H9 (cell line): Measurements from ENCODE around the gene FGR. TPM values are rescaled to one million over a fixed set of nuclear protein-coding genes. Genes with fewer than 3 reads are reported as not detected.

Experiments used
- DNase-seq: peaks from one replicate; pipeline ENCODE4 v3.0.0-alpha.2; 2017
- H2AFZ ChIP-seq: one replicate; pipeline ENCODE4 v1.6.1; 2013; ENCODE audit warnings: mild to moderate bottlenecking, low read length, control low read depth, moderate library complexity
- H2AK5ac ChIP-seq: 2 replicates; pipeline ENCODE4 v1.6.1; 2013; ENCODE audit warnings: low read length, control low read depth, mixed read lengths; ENCODE audit not compliant: insufficient read length
- H2BK120ac ChIP-seq: one replicate; pipeline ENCODE4 v1.6.1; 2013; ENCODE audit warnings: low read depth, mild to moderate bottlenecking, low read length, control low read depth, inconsistent platforms; ENCODE audit not compliant: poor library complexity, severe bottlenecking
- H2BK12ac ChIP-seq: 2 replicates; pipeline ENCODE4 v1.6.1; 2013; ENCODE audit warnings: low read length, control low read depth, mixed read lengths, low read depth; ENCODE audit not compliant: insufficient read length
- H2BK15ac ChIP-seq: 2 replicates; pipeline ENCODE4 v1.6.1; 2013; ENCODE audit warnings: low read depth, low read length, control low read depth
- H2BK20ac ChIP-seq: one replicate; pipeline ENCODE4 v1.6.1; 2013; ENCODE audit warnings: low read depth, mild to moderate bottlenecking, low read length, control low read depth, inconsistent platforms; ENCODE audit not compliant: poor library complexity, severe bottlenecking
- H2BK5ac ChIP-seq: 2 replicates; pipeline ENCODE4 v1.6.1; 2013; ENCODE audit warnings: low read length, control low read depth, mixed read lengths; ENCODE audit not compliant: insufficient read length
- H3K14ac ChIP-seq: 2 replicates; pipeline ENCODE4 v1.6.1; 2013; ENCODE audit warnings: low read length, control low read depth; ENCODE audit not compliant: insufficient read depth
- H3K18ac ChIP-seq: 2 replicates; pipeline ENCODE4 v1.6.1; 2013; ENCODE audit warnings: low read depth, mild to moderate bottlenecking, mixed read lengths, low read length, control low read depth; ENCODE audit not compliant: insufficient read length
- H3K23ac ChIP-seq: 2 replicates; pipeline ENCODE4 v1.6.1; 2013; ENCODE audit warnings: low read length, control low read depth, mixed read lengths, low read depth; ENCODE audit not compliant: insufficient read length
- H3K23me2 ChIP-seq: 2 replicates; pipeline ENCODE4 v1.6.1; 2013; ENCODE audit warnings: low read depth, mild to moderate bottlenecking, mixed read lengths, low read length, control low read depth; ENCODE audit not compliant: insufficient read length, poor library complexity, severe bottlenecking
- H3K27ac ChIP-seq: 2 replicates; pipeline ENCODE4 v1.5.1; 2013; ENCODE audit warnings: low read length, control low read depth, mixed read lengths, low read depth; ENCODE audit not compliant: insufficient read length
- H3K27me3 ChIP-seq: 2 replicates; pipeline ENCODE4 v1.6.1; 2013; ENCODE audit warnings: low read length, control low read depth, inconsistent platforms; ENCODE audit not compliant: insufficient read depth
- H3K4ac ChIP-seq: 2 replicates; pipeline ENCODE4 v1.6.1; 2013; ENCODE audit warnings: low read depth, mild to moderate bottlenecking, control low read depth, inconsistent platforms, low read length, moderate library complexity
- H3K4me1 ChIP-seq: 2 replicates; pipeline ENCODE4 v1.6.1; 2013; ENCODE audit warnings: low read length, control low read depth, inconsistent platforms; ENCODE audit not compliant: insufficient read depth
- H3K4me2 ChIP-seq: 2 replicates; pipeline ENCODE4 v1.6.1; 2013; ENCODE audit warnings: low read length, control low read depth, mixed read lengths; ENCODE audit not compliant: insufficient read length, insufficient read depth
- H3K56ac ChIP-seq: 2 replicates; pipeline ENCODE4 v1.6.1; 2013; ENCODE audit warnings: low read depth, mild to moderate bottlenecking, mixed read lengths, low read length, control low read depth; ENCODE audit not compliant: insufficient read length
- H3K79me1 ChIP-seq: 2 replicates; pipeline ENCODE4 v1.6.1; 2013; ENCODE audit warnings: low read depth, mild to moderate bottlenecking, moderate library complexity, low read length, control low read depth, inconsistent platforms; ENCODE audit not compliant: insufficient read depth, poor library complexity, severe bottlenecking
- H3K79me2 ChIP-seq: 2 replicates; pipeline ENCODE4 v1.6.1; 2013; ENCODE audit warnings: low read length, control low read depth, inconsistent platforms; ENCODE audit not compliant: insufficient read depth
- H3K9ac ChIP-seq: 2 replicates; pipeline ENCODE4 v1.6.1; 2013; ENCODE audit warnings: low read length, control low read depth, mixed read lengths; ENCODE audit not compliant: insufficient read length; ENCODE audit errors: extremely low read depth
- H3K9me3 ChIP-seq: one replicate; pipeline ENCODE4 v1.6.1; 2013; ENCODE audit warnings: low read depth, low read length, inconsistent platforms; ENCODE audit not compliant: control insufficient read depth
- H3T11ph ChIP-seq: one replicate; pipeline ENCODE4 v1.6.1; 2013; ENCODE audit warnings: mild to moderate bottlenecking, low read length, control low read depth, inconsistent platforms
- H4K20me1 ChIP-seq: one replicate; pipeline ENCODE4 v1.6.1; 2013; ENCODE audit not compliant: control insufficient read depth, insufficient read length, insufficient read depth
- H4K5ac ChIP-seq: 2 replicates; pipeline ENCODE4 v1.6.1; 2013; ENCODE audit warnings: low read depth, mild to moderate bottlenecking, mixed read lengths, low read length, control low read depth; ENCODE audit not compliant: insufficient read length
- H4K8ac ChIP-seq: replicated peaks from 2 replicates; pipeline ENCODE4 v1.6.1; 2013; ENCODE audit warnings: low read length, control low read depth, mixed read lengths, low read depth; ENCODE audit not compliant: insufficient read length
- H4K91ac ChIP-seq: 2 replicates; pipeline ENCODE4 v1.6.1; 2013; ENCODE audit warnings: low read depth, mild to moderate bottlenecking, moderate library complexity, mixed read lengths, low read length, control low read depth; ENCODE audit not compliant: insufficient read length
- H3K27ac Mint-ChIP-seq, 3 experiments: 2 replicates in 2 of 3; 3 replicates in 1 of 3; pipeline ENCODE4 v1.8.0; 2020 to 2021; ENCODE audit warnings: mixed read lengths in 3 of 3, mild to moderate bottlenecking in 1 of 3, moderate library complexity in 1 of 3
- H3K27me3 Mint-ChIP-seq: 2 replicates; pipeline ENCODE4 v1.8.0; 2021; ENCODE audit warnings: low read depth, mild to moderate bottlenecking, moderate library complexity, mixed read lengths
- H3K36me3 Mint-ChIP-seq, 3 experiments: 2 replicates in 2 of 3; 3 replicates in 1 of 3; pipeline ENCODE4 v1.8.0; 2020 to 2021; ENCODE audit warnings: low read depth in 3 of 3, mixed read lengths in 3 of 3; ENCODE audit not compliant: insufficient read depth in 1 of 3
- H3K4me1 Mint-ChIP-seq, 2 experiments: 2 replicates each; pipeline ENCODE4 v1.8.0; 2020; ENCODE audit warnings: mixed read lengths in 2 of 2
- H3K4me3 Mint-ChIP-seq, 2 experiments: 2 replicates in 1 of 2; 3 replicates in 1 of 2; pipeline ENCODE4 v1.8.0; 2020 to 2021; ENCODE audit warnings: mild to moderate bottlenecking in 2 of 2, mixed read lengths in 2 of 2, moderate library complexity in 1 of 2
- H3K9me3 Mint-ChIP-seq, 2 experiments: 2 replicates in 1 of 2; 3 replicates in 1 of 2; pipeline ENCODE4 v1.8.0; 2020; ENCODE audit warnings: mild to moderate bottlenecking in 2 of 2, mixed read lengths in 2 of 2, moderate library complexity in 1 of 2
- CTCF ChIP-seq: fragments of 200-600 bp; sonication (generic); conservative IDR thresholded peaks from 3 replicates; pipeline ENCODE4 v1.8.0; 2021; ENCODE audit warnings: antibody characterized with exemption, mild to moderate bottlenecking
- WGBS: extraction: QIAGEN DNeasy Blood & Tissue Kit; methylation state at CpG from one replicate; pipeline ENCODE4 v1.1.7; 2013; ENCODE audit warnings: missing lambda C conversion rate, low lambda C conversion rate, mixed read lengths; ENCODE audit not compliant: insufficient read length; ENCODE audit errors: extremely low coverage; 5-methylcytosine and 5-hydroxymethylcytosine counted together
- total RNA-seq: library from RNA; stranded (reverse); gene quantifications from 2 replicates; pipeline ENCODE4 v1.2.1, GENCODE V29; 2021

Gene FGR
- total RNA-seq, 1 experiment from 2014 or later = not detected

- no CpG with 5 or more reads among the region's 5 CpGs for WGBS
- H3K4me2 ChIP-seq = no peak overlapping the region
- H3K56ac ChIP-seq = no peak overlapping the region
- Mint-ChIP-seq H3K9me3 (no peaks in the 10 kb centered on the region; a peak in 1 of 5 replicates), H3K4me1 (peaks cover 20 to 26% of the 10 kb centered on the region in 2 experiments), H3K27ac (no peak overlapping the region), H3K4me3 (no peak overlapping the region), H3K36me3 (no peaks in the 10 kb centered on the region), H3K27me3 (peaks cover 2% of the 10 kb centered on the region)
- no peak overlapping the region for H3K23ac ChIP-seq
- no peak overlapping the region for H2BK12ac ChIP-seq
- H3K23me2 ChIP-seq = no peaks in the 10 kb centered on the region
- no peak overlapping the region for H3K18ac ChIP-seq
- no peak overlapping the region for H3T11ph ChIP-seq
- no peak overlapping the region for H3K27ac ChIP-seq
- no peaks in the 10 kb centered on the region for H4K20me1 ChIP-seq
- no peak overlapping the region for H4K5ac ChIP-seq
- no peak overlapping the region for H3K9ac ChIP-seq
- H2BK5ac ChIP-seq = no peak overlapping the region
- H2AK5ac ChIP-seq = no peak overlapping the region
- H4K8ac ChIP-seq = no peak overlapping the region
- no peak overlapping the region for H4K91ac ChIP-seq
- no peak for DNase-seq
- no peak overlapping the region for H2BK120ac ChIP-seq
- no peaks in the 10 kb centered on the region for H3K79me1 ChIP-seq
- no peaks in the 10 kb centered on the region for H3K27me3 ChIP-seq
- H3K4ac ChIP-seq = no peak overlapping the region
- H2BK20ac ChIP-seq = no peak overlapping the region
- no peak overlapping the region for H3K14ac ChIP-seq
- no peaks in the 10 kb centered on the region for H3K79me2 ChIP-seq
- H3K9me3 ChIP-seq = no peaks in the 10 kb centered on the region
- H2AFZ ChIP-seq = no peak overlapping the region
- H2BK15ac ChIP-seq = no peak overlapping the region
- H3K4me1 ChIP-seq = peaks cover 10% of the 10 kb centered on the region
- TF ChIP-seq CTCF = no peak
These were observed 12.3 kb upstream of the FGR start for GRCh38 chr1:27647328-27647727.
